Astrocyte (in vitro differentiated cells and primary cell): ENCODE data around the gene SLCO1A2.

ENCODE experiments used
- CTCF ChIP-seq: IDR thresholded peaks from 2 replicates; pipeline ENCODE4 v1.5.1; 2011; ENCODE audit warnings: low read depth, mild to moderate bottlenecking, inconsistent platforms, low read length, moderate library complexity; ENCODE audit not compliant: insufficient read depth
- EZH2 ChIP-seq: IDR thresholded peaks from 2 replicates; pipeline ENCODE4 v1.6.1; 2012; ENCODE audit warnings: mild to moderate bottlenecking, low read length, inconsistent platforms; ENCODE audit not compliant: insufficient read depth

- TF ChIP-seq EZH2 = no peak
- TF ChIP-seq CTCF = no peak
These were observed 36.2 kb upstream of the SLCO1A2 start for GRCh38 chr12:21370845-21371449.
